ENCODE data around the gene CYB5R2.

Gene CYB5R2

GRCh38 chr11:7677071-7677470 lies 3.8 kb upstream of the CYB5R2 start:
- no peaks in the 10 kb centered on the region for H3K36me3 ChIP-seq (ENCODE audit: control insufficient read depth, insufficient read depth, low read length)
- no peak overlapping the region for H3K4me2 ChIP-seq (ENCODE audit: low read length)
- no peak overlapping the region for H2AFZ ChIP-seq
- no peak overlapping the region for H3K27ac ChIP-seq
- H3K9ac ChIP-seq, result no peak overlapping the region
- H3K9me3 ChIP-seq (ENCODE audit: control insufficient read depth, low read length), result no peaks in the 10 kb centered on the region
- no peak overlapping the region for H3K4me3 ChIP-seq (ENCODE audit: low read depth, low read length)
- H3K4me1 ChIP-seq, result peaks cover 6% of the 10 kb centered on the region
- no peaks in the 10 kb centered on the region for H3K27me3 ChIP-seq (ENCODE audit: control insufficient read depth, insufficient read depth, low read length)
- no peaks in the 10 kb centered on the region for H3K79me2 ChIP-seq
- TF ChIP-seq CTCF (IDR thresholded peaks at IDR 0.05), result no peak

DNA sequence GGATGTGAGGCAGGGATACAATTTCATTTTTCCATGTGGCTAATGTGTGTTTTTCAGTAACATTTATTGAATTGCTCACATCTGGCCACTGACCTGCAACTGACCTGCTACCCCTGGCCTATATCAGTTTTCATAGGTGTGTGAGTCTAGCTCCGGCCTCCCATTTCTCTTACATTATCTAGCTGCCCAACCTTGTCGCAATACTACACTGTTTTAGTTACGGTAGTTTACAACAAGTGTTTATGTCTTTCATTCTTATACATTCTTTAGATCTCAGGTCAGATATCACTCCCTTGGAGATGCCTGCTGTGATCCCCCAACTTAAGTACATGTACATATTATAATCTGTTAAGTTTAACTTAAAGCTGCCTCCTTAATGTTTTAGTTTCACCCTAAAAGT lies 2.3 kb upstream of the CYB5R2 start:
- Histone ChIP-seq H3K9me3 (ENCODE audit: control insufficient read depth, low read length) (no peaks in the 10 kb centered on the region), H3K4me3 (ENCODE audit: low read depth, low read length) (no peak overlapping the region), H3K4me2 (ENCODE audit: low read length) (no peak overlapping the region), H3K36me3 (ENCODE audit: control insufficient read depth, insufficient read depth, low read length) (no peaks in the 10 kb centered on the region), H3K27me3 (ENCODE audit: control insufficient read depth, insufficient read depth, low read length) (no peaks in the 10 kb centered on the region), H2AFZ (no peak overlapping the region), H3K79me2 (no peaks in the 10 kb centered on the region), H3K4me1 (peaks cover 20% of the 10 kb centered on the region), H3K9ac (no peak overlapping the region), H3K27ac (no peak overlapping the region)
- TF ChIP-seq CTCF (IDR thresholded peaks at IDR 0.05), result no peak

- Histone ChIP-seq H3K79me2 (no peaks in the 10 kb centered on the region), H3K27me3 (ENCODE audit: control insufficient read depth, insufficient read depth, low read length) (no peaks in the 10 kb centered on the region), H3K36me3 (ENCODE audit: control insufficient read depth, insufficient read depth, low read length) (no peaks in the 10 kb centered on the region), H3K4me1 (peaks cover 24% of the 10 kb centered on the region), H3K9ac (peak overlapping the region; percentile 84), H3K4me3 (ENCODE audit: low read depth, low read length) (peak overlapping the region; percentile 63), H3K9me3 (ENCODE audit: control insufficient read depth, low read length) (no peaks in the 10 kb centered on the region), H2AFZ (peak overlapping the region; percentile 91), H3K27ac (peak overlapping the region; percentile 91), H3K4me2 (ENCODE audit: low read length) (peak overlapping the region; percentile 74)
- TF ChIP-seq CTCF (IDR thresholded peaks at IDR 0.05), result no peak
Measured at GRCh38 chr11:7673724-7674434, 579 bp upstream of the CYB5R2 start.

GRCh38 chr11:7672276-7672959 lies 882 bp downstream of the CYB5R2 start:
- H3K27ac ChIP-seq, result peak overlapping the region; percentile 91
- H3K9me3 ChIP-seq (ENCODE audit: control insufficient read depth, low read length), result no peaks in the 10 kb centered on the region
- no peaks in the 10 kb centered on the region for H3K79me2 ChIP-seq
- peak overlapping the region; percentile 74 for H3K4me2 ChIP-seq (ENCODE audit: low read length)
- H3K27me3 ChIP-seq (ENCODE audit: control insufficient read depth, insufficient read depth, low read length), result no peaks in the 10 kb centered on the region
- peak overlapping the region; percentile 63 for H3K4me3 ChIP-seq (ENCODE audit: low read depth, low read length)
- no peaks in the 10 kb centered on the region for H3K36me3 ChIP-seq (ENCODE audit: control insufficient read depth, insufficient read depth, low read length)
- no peak for TF ChIP-seq CTCF (IDR thresholded peaks at IDR 0.05)
- no peak overlapping the region for H3K9ac ChIP-seq
- no peak overlapping the region for H2AFZ ChIP-seq
- H3K4me1 ChIP-seq, result peaks cover 33% of the 10 kb centered on the region
